ENCODE measurements around the gene TSC2.
"Not testable (repeated sequence)": the region's sequence is repeated elsewhere in the genome, so short reads cannot be mapped to it uniquely, and the experiment has no call there.

DNA sequence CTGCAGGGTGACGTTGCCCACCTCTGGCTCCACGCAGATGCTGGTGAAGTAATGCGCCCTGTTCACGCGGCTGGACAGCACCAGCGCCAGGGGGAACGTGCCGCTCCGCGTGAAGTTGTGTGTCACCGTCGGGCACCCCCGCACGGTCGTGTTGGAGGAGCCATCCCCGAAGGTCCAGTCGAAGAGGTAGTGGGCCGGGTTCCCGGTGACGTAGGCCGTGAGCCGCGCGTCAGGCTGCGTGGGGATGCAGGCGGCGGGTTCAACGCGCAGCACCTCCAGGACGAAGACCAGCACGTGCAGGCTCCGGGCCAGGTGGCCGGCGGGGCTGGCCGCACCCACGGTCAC lies 63.2 kb downstream of the TSC2 start:
- not testable (repeated sequence) for TF ChIP-seq POLR2A (IDR thresholded peaks at IDR 0.05; ENCODE audit: extremely low read depth, insufficient read length)
- TF ChIP-seq, protein P1, sequence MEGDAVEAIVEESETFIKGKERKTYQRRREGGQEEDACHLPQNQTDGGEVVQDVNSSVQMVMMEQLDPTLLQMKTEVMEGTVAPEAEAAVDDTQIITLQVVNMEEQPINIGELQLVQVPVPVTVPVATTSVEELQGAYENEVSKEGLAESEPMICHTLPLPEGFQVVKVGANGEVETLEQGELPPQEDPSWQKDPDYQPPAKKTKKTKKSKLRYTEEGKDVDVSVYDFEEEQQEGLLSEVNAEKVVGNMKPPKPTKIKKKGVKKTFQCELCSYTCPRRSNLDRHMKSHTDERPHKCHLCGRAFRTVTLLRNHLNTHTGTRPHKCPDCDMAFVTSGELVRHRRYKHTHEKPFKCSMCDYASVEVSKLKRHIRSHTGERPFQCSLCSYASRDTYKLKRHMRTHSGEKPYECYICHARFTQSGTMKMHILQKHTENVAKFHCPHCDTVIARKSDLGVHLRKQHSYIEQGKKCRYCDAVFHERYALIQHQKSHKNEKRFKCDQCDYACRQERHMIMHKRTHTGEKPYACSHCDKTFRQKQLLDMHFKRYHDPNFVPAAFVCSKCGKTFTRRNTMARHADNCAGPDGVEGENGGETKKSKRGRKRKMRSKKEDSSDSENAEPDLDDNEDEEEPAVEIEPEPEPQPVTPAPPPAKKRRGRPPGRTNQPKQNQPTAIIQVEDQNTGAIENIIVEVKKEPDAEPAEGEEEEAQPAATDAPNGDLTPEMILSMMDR (IDR thresholded peaks at IDR 0.05; ENCODE audit: low read depth, low read length), result not testable (repeated sequence)
